ENCODE results near the gene TNFRSF21.
"Not testable (repeated sequence)": the region's sequence is repeated elsewhere in the genome, so short reads cannot be mapped to it uniquely, and the experiment has no call there.

Gene TNFRSF21, protein sequence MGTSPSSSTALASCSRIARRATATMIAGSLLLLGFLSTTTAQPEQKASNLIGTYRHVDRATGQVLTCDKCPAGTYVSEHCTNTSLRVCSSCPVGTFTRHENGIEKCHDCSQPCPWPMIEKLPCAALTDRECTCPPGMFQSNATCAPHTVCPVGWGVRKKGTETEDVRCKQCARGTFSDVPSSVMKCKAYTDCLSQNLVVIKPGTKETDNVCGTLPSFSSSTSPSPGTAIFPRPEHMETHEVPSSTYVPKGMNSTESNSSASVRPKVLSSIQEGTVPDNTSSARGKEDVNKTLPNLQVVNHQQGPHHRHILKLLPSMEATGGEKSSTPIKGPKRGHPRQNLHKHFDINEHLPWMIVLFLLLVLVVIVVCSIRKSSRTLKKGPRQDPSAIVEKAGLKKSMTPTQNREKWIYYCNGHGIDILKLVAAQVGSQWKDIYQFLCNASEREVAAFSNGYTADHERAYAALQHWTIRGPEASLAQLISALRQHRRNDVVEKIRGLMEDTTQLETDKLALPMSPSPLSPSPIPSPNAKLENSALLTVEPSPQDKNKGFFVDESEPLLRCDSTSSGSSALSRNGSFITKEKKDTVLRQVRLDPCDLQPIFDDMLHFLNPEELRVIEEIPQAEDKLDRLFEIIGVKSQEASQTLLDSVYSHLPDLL

DNA sequence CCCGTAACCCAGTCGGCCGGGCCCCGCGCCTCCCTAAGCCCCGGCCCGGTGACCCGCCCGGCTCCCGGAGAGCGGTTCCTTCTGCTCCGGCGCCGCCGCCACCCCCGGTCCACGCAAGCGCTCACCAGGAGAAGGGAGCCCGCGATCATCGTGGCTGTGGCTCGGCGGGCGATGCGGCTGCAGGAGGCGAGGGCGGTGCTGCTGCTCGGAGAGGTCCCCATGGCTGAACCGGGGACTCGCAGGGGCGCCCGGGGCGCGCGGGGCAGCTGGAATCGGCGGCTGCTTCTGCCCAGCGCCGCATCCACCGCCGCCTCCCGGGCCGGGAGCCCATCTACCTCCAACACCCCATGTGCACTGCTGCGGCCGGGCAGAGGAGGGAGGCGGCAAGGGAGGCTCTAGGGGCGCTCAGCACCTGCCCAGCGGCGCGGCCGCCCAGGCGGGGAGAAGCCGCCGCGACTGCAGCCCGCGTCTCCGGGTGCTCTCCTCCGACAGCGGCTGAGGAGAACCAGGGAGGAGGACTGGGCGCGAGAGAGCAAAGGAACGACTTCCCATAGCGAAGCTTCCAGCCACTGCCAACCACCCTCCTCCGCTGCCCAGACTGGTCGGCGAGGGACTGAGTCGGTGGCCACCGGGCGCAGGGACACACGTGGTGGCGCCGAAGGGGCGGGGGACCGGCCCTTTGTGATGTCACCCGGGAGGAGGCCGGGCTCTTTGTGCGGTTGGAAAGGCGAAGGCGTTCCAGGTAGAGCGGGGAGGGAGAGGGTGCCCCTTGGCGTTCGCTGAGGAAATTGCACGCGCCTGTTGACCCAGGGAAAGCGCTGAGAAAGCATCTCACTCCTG is at the start of gene TNFRSF21:
Gene TNFRSF21 (minus strand): TSS at position 615 of the 840 bp plus-strand sequence. CDS start 394 bp downstream, at position 221.
- peak; percentile 97 for DNase-seq

DNA sequence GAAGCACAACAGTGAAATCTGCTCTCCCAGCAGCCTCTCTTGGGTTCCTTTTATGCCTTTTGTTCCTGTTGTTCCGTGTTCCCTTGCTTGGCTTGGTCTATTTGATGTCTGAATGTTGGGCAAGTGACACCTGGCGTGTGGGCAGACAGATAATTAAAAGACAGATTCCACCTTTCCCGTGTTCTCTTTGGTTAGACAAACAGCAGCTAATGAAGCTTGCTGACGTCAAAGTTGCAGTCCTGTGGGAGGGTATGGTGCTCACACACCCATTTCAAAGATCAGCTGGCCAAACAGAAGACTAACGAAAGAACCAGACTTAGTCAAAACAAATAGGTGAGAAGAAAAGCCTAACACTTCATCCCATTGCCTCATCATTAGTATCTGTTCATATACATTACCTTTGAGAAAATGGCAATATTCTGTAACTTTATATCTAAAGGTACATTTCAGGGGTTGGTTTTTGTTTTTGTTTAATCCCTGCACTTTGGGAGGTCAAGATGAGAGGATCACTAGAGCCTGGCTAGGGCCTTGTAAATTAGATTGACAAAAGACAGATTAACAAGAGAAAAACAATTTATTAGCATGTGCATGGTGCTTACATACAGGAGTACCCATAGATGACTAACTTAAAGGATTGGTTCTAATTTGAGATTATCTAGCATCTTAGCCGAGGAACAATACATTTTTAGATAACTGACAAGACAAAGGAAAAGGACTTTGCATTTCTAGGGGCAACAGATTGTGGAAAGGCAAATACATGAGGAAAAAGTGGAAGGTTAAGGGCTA is 48.9 kb upstream of the TNFRSF21 start:
- DNase-seq, result no peak

DNA sequence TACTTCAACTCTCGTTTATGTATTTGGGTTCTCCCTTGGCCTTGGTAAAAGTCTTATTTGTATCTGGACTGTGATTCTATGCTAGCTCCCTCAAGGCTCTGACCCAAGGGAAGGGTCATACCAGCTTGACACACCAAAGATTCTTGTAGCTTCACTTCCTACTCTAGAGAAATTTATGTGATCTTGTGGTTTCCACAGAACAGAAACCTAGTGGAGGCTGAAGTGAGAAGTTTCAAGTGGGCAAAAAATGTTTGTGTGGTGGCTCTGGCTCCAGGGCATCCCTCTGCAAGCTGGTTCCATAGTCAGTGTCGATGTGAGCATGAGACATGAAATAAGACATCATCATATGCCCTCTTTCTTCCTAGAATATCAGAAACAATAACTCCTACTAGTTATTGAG is 48.1 kb upstream of the TNFRSF21 start:
- no peak for DNase-seq

DNA sequence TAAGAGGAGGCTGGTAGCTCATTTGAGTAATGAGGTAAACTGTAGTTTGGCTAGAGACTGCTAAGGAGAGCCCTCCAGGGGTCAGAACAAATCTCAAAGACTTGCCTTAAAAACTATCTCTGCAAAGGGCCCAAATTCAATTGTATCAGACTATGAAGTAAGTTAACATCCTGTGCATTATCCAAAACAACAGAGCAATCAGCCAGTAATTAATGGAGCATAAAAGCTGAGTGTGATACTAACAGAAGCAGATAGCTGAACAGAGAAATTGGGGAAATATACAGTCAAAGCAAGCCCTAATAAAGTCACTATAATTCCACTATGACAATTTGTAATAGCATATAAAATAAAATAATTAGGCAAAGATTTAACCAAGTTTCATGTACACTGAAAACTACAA is 45.8 kb upstream of the TNFRSF21 start:
- no peak for DNase-seq

DNA sequence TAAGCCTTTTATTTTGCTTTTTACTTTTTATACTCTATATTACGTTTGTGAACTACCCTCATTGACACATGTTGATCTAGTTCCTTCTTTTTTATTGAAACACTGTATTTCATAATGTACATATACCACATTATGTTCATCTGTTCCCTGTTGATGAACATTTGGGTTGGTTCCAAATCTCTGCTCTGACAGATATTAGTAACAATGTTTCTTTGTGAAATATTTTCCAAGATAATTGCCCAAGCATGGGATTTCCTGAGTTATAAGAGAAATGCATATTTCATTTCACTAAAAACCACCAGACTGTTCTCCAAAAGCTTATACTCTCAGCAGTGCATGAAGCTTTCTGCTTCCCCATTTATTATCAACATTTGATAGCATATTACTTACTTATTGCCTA is 44.2 kb upstream of the TNFRSF21 start:
- DNase-seq, result peak; percentile 12

- DNase-seq, result no peak
Measured at GRCh38 chr6:47352966-47353365, 43.3 kb upstream of the TNFRSF21 start.

- DNase-seq, result no peak
Measured at GRCh38 chr6:47352194-47352920, 42.7 kb upstream of the TNFRSF21 start.

DNA sequence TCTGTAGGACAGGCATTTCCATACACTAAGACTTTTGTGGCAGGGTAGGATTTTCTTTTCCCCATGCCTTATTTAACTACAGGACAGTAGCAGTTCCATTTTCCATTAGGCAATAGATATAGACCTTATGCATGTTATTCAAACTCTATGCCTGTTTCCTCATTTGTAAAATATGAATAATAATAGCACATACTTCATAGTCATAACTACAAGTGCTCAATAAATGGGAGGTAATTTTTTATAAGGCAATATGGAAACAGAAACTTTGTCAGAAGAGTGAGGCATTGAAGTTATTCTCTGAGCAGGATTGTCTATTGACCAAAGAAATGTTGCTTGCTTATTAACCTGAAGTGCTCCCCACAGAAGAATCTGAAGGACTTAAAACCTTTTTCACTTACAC is 41.9 kb upstream of the TNFRSF21 start:
- no peak for DNase-seq

- no peak for DNase-seq
Measured at GRCh38 chr6:47349931-47350330, 40.2 kb upstream of the TNFRSF21 start.

DNA sequence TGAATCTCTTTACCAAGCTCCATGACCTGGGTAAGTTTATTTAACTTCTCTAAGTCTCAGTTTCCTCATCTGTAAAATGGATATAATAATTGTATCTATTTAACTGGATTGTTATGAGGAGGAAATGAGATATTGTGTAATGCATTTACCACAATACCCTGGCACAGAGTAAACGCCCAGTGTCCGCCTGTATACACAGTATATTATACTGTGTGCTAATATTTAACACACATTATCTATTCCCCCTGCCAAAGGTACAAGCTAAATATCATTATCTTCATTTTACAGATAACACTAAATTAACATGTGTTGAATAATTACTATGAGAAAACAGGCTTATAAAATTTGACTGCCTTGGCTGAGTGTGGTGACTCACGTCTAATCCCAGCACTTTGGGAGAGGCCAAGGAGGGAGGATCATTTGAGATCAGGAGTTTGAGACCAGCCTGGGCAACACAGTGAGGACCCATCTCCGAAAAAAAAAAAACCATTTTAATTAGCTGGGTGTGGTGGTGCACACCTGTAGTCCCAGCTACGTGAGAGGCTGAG is 38.7 kb upstream of the TNFRSF21 start:
- no peak for DNase-seq

DNA sequence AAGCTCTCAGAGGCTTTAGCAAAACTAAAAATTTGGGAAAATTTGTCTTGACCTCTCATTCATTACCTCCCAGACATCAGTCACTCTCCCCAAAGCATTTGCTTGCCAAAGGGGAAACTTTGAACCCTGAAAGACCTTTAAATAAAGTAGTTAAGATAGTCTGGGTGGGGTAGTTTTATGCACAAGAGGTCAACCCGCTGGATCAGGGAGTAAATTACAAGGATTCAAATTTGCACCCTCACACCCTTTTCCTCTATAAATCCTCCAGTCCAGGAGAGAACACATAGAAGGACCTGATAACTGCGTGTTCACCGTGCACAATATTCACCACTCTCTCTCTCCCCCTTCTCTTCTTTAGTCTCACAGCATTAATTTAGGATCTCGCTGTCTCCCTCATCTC is 36.1 kb upstream of the TNFRSF21 start:
- DNase-seq, result no peak

- DNase-seq, result peak; percentile 69
Measured at GRCh38 chr6:47344022-47344421, 34.3 kb upstream of the TNFRSF21 start.

DNA sequence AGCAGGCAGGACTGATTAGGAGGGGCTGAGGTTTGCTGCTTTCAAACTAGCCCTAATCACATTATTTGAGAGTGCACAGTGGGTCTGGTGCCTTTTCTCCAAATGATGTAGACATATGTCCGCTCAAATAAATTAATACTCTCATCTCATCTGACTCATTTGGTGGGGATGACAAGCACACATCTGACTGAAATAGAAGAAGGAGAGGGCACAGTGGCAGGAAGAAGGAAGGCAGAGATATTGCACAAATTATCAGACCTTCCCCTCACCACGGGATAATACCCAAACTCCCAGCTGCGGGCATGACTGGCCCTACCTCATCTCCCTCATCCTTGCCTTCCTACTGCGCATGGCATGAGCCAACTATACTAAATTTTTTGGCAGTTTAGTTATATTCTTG is 33.9 kb upstream of the TNFRSF21 start:
- peak; percentile 13 for DNase-seq

DNA sequence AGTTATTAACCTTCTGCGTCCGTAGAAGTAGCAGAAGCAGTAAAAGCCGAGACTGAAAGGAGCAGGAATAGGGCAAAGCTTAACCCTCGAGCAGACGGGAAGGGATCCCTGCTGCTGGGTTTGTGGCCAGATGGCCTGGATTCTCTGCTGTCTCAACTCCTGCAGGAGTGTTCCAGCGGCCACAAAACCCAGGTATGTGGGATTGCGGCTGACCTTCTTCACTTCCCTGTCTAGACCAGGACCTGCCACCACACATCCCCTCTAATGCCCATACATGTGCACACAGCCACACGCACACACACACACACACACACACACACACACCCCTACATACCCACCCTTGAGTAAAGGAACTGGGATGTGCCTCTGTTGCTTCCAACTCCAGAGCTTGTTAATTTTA is 33.1 kb upstream of the TNFRSF21 start:
- DNase-seq, result no peak

GRCh38 chr6:47337519-47337918 is 27.8 kb upstream of the TNFRSF21 start:
- no peak for DNase-seq

DNA sequence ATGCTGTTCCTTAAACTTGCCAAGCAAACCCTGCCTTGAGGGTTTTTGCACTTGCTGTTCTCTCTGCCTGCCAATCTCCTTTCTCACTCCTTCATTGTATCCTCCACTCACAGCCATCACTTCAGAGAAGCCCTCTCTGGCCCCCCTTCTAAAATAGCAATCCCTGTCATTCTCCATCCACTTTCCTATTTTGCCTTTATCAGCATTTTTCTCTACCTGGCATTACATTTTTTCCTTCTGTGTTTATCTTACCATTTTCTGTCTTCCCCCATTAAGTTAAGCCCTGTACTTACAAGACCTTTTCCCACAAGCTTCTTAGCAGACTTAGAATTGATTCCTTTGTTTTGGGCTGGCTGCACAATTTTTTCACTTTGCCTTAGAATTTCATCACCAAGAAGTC is 26.6 kb upstream of the TNFRSF21 start:
- DNase-seq, result no peak

- no peak for DNase-seq
Measured at GRCh38 chr6:47335466-47335865, 25.8 kb upstream of the TNFRSF21 start.

- DNase-seq, result no peak
Measured at GRCh38 chr6:47334334-47334733, 24.6 kb upstream of the TNFRSF21 start.

- not testable (repeated sequence) for DNase-seq
Measured at GRCh38 chr6:47328606-47329005, 18.9 kb upstream of the TNFRSF21 start.

GRCh38 chr6:47328139-47328538 is 18.4 kb upstream of the TNFRSF21 start:
- DNase-seq, result not testable (repeated sequence)

DNA sequence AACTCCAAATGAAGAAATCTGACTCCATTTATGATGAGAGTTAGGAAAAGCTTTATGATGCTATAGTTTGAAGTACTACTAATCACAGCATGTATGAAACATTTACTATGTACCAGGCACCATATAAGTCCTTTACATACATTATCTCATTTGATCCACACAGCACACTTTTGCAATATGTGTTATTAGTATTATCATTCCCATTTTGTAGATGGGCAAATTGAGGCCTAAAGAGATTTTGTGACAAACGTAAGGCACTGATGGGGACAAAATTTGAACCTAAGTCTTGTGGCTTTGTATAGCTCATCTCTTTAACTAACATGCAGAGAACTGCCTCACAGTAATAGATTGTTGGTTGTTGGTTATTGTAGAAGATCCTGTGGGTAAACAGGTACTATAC is 14.2 kb upstream of the TNFRSF21 start:
- no peak for DNase-seq

DNA sequence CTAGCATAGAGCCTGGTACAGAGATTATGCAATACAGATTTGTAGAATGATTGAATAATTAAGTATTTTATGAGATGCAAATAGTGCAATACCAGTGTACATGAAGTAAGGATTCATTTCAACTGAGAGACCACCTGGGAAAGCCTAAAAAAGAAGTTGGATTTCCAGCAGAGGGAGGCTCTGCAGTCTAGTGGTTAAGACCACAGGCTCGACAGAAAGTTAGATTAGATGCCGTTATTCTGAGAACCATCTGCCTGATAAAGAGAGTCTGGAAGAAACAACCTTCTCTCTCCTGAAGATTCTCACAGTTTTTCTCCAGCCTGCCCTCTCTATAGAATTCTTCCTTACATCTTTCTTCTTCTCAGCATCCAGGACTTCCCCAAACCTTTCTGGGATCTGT is 13.6 kb upstream of the TNFRSF21 start:
- no peak for DNase-seq
